GM12878 (cell line): ENCODE data around the gene COL1A2.

Experiments
- ATF7 ChIP-seq: fragments of 450-650 bp; IDR thresholded peaks from 2 replicates; pipeline ENCODE4 v1.6.1; 2016; ENCODE audit warnings: low read depth, mild to moderate bottlenecking
- CHD2 ChIP-seq: IDR thresholded peaks from 2 replicates; pipeline ENCODE4 v1.6.1; 2011; ENCODE audit warnings: low read depth, low read length, improper control_type of control experiment, borderline replicate concordance
- CTCF ChIP-seq, 3 experiments: IDR thresholded peaks in 2 of 3; conservative IDR thresholded peaks in 1 of 3; 2 replicates each; pipeline ENCODE4 v1.5.1; 2011; ENCODE audit warnings: low read depth in 3 of 3, low read length in 3 of 3, mild to moderate bottlenecking in 3 of 3, control low read depth in 2 of 3, moderate library complexity in 2 of 3, inconsistent platforms in 1 of 3, mixed read lengths in 1 of 3; ENCODE audit not compliant: control insufficient read depth in 2 of 3, insufficient read depth in 1 of 3; ENCODE audit errors: extremely low read depth in 1 of 3
- JUND ChIP-seq: IDR thresholded peaks from 2 replicates; pipeline ENCODE4 v1.6.1; 2012; ENCODE audit warnings: low read depth, mild to moderate bottlenecking, low read length, improper control_type of control experiment, moderate library complexity
- MAX ChIP-seq: IDR thresholded peaks from 2 replicates; pipeline ENCODE4 v1.6.1; 2012; ENCODE audit warnings: low read depth, low read length, improper control_type of control experiment
- NFIC ChIP-seq: IDR thresholded peaks from 2 replicates; pipeline ENCODE4 v1.6.1; 2012; ENCODE audit warnings: low read depth, mild to moderate bottlenecking, inconsistent platforms, low read length, moderate library complexity
- POLR2A ChIP-seq: IDR thresholded peaks from 2 replicates; pipeline ENCODE4 v1.6.1; 2011; ENCODE audit warnings: low read depth, mild to moderate bottlenecking, low read length
- POLR2AphosphoS5 ChIP-seq: IDR thresholded peaks from 2 replicates; pipeline ENCODE4 v1.6.1; 2011; ENCODE audit warnings: mild to moderate bottlenecking, low read length, inconsistent platforms
- SIN3A ChIP-seq: IDR thresholded peaks from 2 replicates; pipeline ENCODE4 v1.6.1; 2012; ENCODE audit warnings: low read depth, low read length, improper control_type of control experiment
- SP1 ChIP-seq: IDR thresholded peaks from one replicate; pipeline ENCODE4 v1.6.1; 2011; ENCODE audit warnings: low read depth, low read length

DNA sequence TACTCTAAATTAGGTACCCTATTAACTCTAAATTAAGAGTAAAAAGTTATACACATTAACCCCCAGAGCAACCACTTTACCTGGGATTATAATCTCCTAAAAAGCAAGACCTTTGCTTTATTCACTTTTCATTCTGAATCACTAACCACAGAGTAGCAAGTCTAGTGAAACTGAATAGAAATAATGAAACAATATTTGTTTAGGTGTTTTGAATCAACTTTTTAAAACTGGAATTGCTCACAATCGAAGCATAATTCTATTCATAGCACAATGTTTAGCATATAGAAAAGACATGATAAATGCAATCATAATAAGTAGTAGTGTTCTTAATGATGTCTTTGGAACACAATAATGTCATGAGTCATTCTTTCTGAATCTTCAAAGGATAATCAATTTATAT, 77.9 kb downstream of the COL1A2 start:
- TF ChIP-seq ATF7 (no peak), NFIC (no peak), MAX (no peak), CTCF (IDR thresholded peaks at IDR 0.05 in 2 of 3, conservative IDR thresholded peaks at IDR 0.05 in 1 of 3; ENCODE audit: control insufficient read depth in 2 of 3, extremely low read depth in 1 of 3, insufficient read depth in 1 of 3, low read depth in 3 of 3, low read length in 3 of 3) (no peak), SIN3A (no peak), POLR2AphosphoS5 (no peak), CHD2 (no peak), POLR2A (no peak), SP1 (no peak), JUND (no peak)
